IMR-90 (cell line): ENCODE measurements around the gene RNF175. TPM values are rescaled to one million over a fixed set of nuclear protein-coding genes. Genes with fewer than 3 reads are reported as not detected.
A peak's percentile ranks its signal among the peaks of the same experiment; 100 is the strongest.

Experiments used
- ATAC-seq: fragments of 200-7000 bp; cut with Tn5 transposase; 2 replicates; pipeline ENCODE4 v1.9.1; 2020; ENCODE audit warnings: low read depth, mild to moderate bottlenecking, moderate library complexity
- BruUV-seq: library from RNA; stranded (reverse); fragments of 400-500 nt; replicated peaks from 2 replicates; lab custom pipeline; 2021; lab: Mats Ljungman, UMichigan
- CTCF ChIA-PET: fragments of 300-600 bp; formaldehyde crosslinking; extraction: SDS; loops from one replicate; lab custom pipeline; 2021; ENCODE audit warnings: antibody characterized with exemption; lab: Yijun Ruan, JAX
- POLR2A ChIA-PET: fragments of 300-600 bp; sonication (Branson Sonifier 250); formaldehyde crosslinking; loops from one replicate; lab custom pipeline; 2022; ENCODE audit warnings: antibody characterized with exemption; ENCODE audit not compliant: unreplicated experiment; lab: Charles Lee
- DNase-seq: peaks from one replicate; pipeline ENCODE4 v3.0.0; 2013
- H2AFZ ChIP-seq: replicated peaks from 2 replicates; pipeline ENCODE3; 2013; ENCODE audit warnings: low read length, mild to moderate bottlenecking; ENCODE audit not compliant: poor library complexity
- H2AK5ac ChIP-seq: 2 replicates; pipeline ENCODE4 v1.6.1; 2013; ENCODE audit warnings: low read depth, low read length, inconsistent platforms
- H2AK9ac ChIP-seq: replicated peaks from 2 replicates; pipeline ENCODE3; 2013; ENCODE audit warnings: mild to moderate bottlenecking, low read depth, low read length, moderate library complexity; ENCODE audit not compliant: poor library complexity
- H2BK120ac ChIP-seq: 2 replicates; pipeline ENCODE4 v1.6.1; 2013; ENCODE audit warnings: low read depth, low read length, inconsistent platforms
- H2BK15ac ChIP-seq: 3 replicates; pipeline ENCODE4 v1.6.1; 2013; ENCODE audit warnings: low read depth, low read length, inconsistent platforms
- H2BK20ac ChIP-seq: 2 replicates; pipeline ENCODE4 v1.6.1; 2013; ENCODE audit warnings: low read depth, mild to moderate bottlenecking, inconsistent platforms, low read length, moderate library complexity
- H2BK5ac ChIP-seq: 2 replicates; pipeline ENCODE4 v1.6.1; 2013; ENCODE audit warnings: mild to moderate bottlenecking, low read depth, low read length, inconsistent platforms; ENCODE audit not compliant: poor library complexity, severe bottlenecking
- H3K14ac ChIP-seq: replicated peaks from 2 replicates; pipeline ENCODE4 v1.6.1; 2013; ENCODE audit warnings: low read depth, low read length, inconsistent platforms
- H3K18ac ChIP-seq: 2 replicates; pipeline ENCODE4 v1.6.1; 2013; ENCODE audit warnings: low read depth, low read length, control low read depth
- H3K23ac ChIP-seq: 2 replicates; pipeline ENCODE4 v1.6.1; 2013; ENCODE audit warnings: low read depth, low read length, inconsistent platforms
- H3K27ac ChIP-seq: 2 replicates; pipeline ENCODE4 v1.5.1; 2013; ENCODE audit warnings: mild to moderate bottlenecking, control low read depth, low read length; ENCODE audit not compliant: insufficient read depth
- H3K27me3 ChIP-seq: 2 replicates; pipeline ENCODE4 v1.6.1; 2013; ENCODE audit warnings: low read length; ENCODE audit not compliant: control insufficient read depth, insufficient read depth
- H3K36me3 ChIP-seq: 2 replicates; pipeline ENCODE4 v1.6.1; 2013; ENCODE audit warnings: low read length, mixed read lengths; ENCODE audit not compliant: control insufficient read depth, insufficient read depth
- H3K4ac ChIP-seq: 2 replicates; pipeline ENCODE4 v1.6.1; 2013; ENCODE audit warnings: low read depth, low read length, inconsistent platforms
- H3K4me1 ChIP-seq: 2 replicates; pipeline ENCODE4 v1.6.1; 2013; ENCODE audit warnings: low read length, mixed read lengths; ENCODE audit not compliant: control insufficient read depth, insufficient read depth
- H3K4me2 ChIP-seq: 2 replicates; pipeline ENCODE4 v1.6.1; 2013; ENCODE audit warnings: low read depth, mild to moderate bottlenecking, control low read depth, low read length, moderate library complexity
- H3K4me3 ChIP-seq: 2 replicates; pipeline ENCODE4 v1.5.1; 2013; ENCODE audit warnings: low read depth, mild to moderate bottlenecking, control low read depth, low read length, moderate library complexity; ENCODE audit not compliant: insufficient read depth
- H3K56ac ChIP-seq: 2 replicates; pipeline ENCODE4 v1.6.1; 2013; ENCODE audit warnings: low read length, inconsistent platforms; ENCODE audit not compliant: insufficient read depth; ENCODE audit errors: extremely low read depth
- H3K79me1 ChIP-seq, 2 experiments: 2 replicates each; pipeline ENCODE4 v1.6.1; 2013; ENCODE audit warnings: low read length in 2 of 2, inconsistent platforms in 1 of 2, low read depth in 1 of 2
- H3K9ac ChIP-seq: 2 replicates; pipeline ENCODE4 v1.6.1; 2013; ENCODE audit warnings: low read depth, low read length, control low read depth
- H3K9me1 ChIP-seq: 2 replicates; pipeline ENCODE4 v1.6.1; 2013; ENCODE audit warnings: low read length, inconsistent platforms; ENCODE audit not compliant: insufficient read depth
- H3K9me3 ChIP-seq: 2 replicates; pipeline ENCODE4 v1.6.1; 2013; ENCODE audit warnings: low read length; ENCODE audit not compliant: control insufficient read depth, insufficient read depth
- H4K20me1 ChIP-seq: 2 replicates; pipeline ENCODE4 v1.6.1; 2013; ENCODE audit warnings: low read length, inconsistent platforms; ENCODE audit not compliant: insufficient read depth
- H4K5ac ChIP-seq: 2 replicates; pipeline ENCODE4 v1.6.1; 2013; ENCODE audit warnings: mild to moderate bottlenecking, low read depth, low read length, control low read depth
- H4K8ac ChIP-seq, 2 experiments: 2 replicates each; pipeline ENCODE4 v1.6.1; 2013; ENCODE audit warnings: low read depth in 2 of 2, low read length in 2 of 2, control low read depth in 1 of 2, inconsistent platforms in 1 of 2
- H4K91ac ChIP-seq: 2 replicates; pipeline ENCODE4 v1.6.1; 2013; ENCODE audit warnings: low read depth, low read length, inconsistent platforms; ENCODE audit not compliant: insufficient read depth
- CHD1 ChIP-seq: IDR thresholded peaks from 2 replicates; pipeline ENCODE4 v1.6.1; 2012; ENCODE audit warnings: low read depth, low read length, improper control_type of control experiment
- FOS ChIP-seq: fragments of 150-350 bp; IDR thresholded peaks from 2 replicates; pipeline ENCODE4 v1.6.1; 2016; ENCODE audit warnings: low read depth, low read length
- MAFK ChIP-seq: IDR thresholded peaks from 2 replicates; pipeline ENCODE4 v1.6.1; 2012; ENCODE audit warnings: low read depth, low read length, improper control_type of control experiment
- MAZ ChIP-seq: IDR thresholded peaks from 2 replicates; pipeline ENCODE4 v1.6.1; 2012; ENCODE audit warnings: low read depth, mild to moderate bottlenecking, low read length, improper control_type of control experiment, moderate library complexity, borderline replicate concordance
- MXI1 ChIP-seq: IDR thresholded peaks from 2 replicates; pipeline ENCODE4 v1.6.1; 2012; ENCODE audit warnings: low read depth, mild to moderate bottlenecking, low read length, moderate library complexity, borderline replicate concordance
- NFE2L2 ChIP-seq: fragments of 150-350 bp; IDR thresholded peaks from 2 replicates; pipeline ENCODE4 v1.6.1; 2016; ENCODE audit warnings: low read depth, mild to moderate bottlenecking, low read length
- POLR2A ChIP-seq: IDR thresholded peaks from 2 replicates; pipeline ENCODE4 v1.6.1; 2012; ENCODE audit warnings: mild to moderate bottlenecking, low read depth, low read length
- RAD21 ChIP-seq: IDR thresholded peaks from 2 replicates; pipeline ENCODE4 v1.6.1; 2012; ENCODE audit warnings: low read length, improper control_type of control experiment
- RCOR1 ChIP-seq: IDR thresholded peaks from 2 replicates; pipeline ENCODE4 v1.6.1; 2012; ENCODE audit warnings: mild to moderate bottlenecking, low read length, improper control_type of control experiment; ENCODE audit not compliant: insufficient replicate concordance
- RFX5 ChIP-seq: IDR thresholded peaks from 2 replicates; pipeline ENCODE4 v1.8.0; 2012; ENCODE audit warnings: low read depth, mild to moderate bottlenecking, low read length, moderate library complexity
- SMC3 ChIP-seq: fragments of 150-350 bp; IDR thresholded peaks from 2 replicates; pipeline ENCODE4 v1.6.1; 2016; ENCODE audit warnings: low read depth, mild to moderate bottlenecking, antibody characterized with exemption, low read length, moderate library complexity
- WGBS, 2 experiments: methylation state at CpG; one replicate each; pipeline versions ENCODE4 v1.1.5 to v1.1.7; 2013; ENCODE audit warnings: missing lambda C conversion rate in 2 of 2; ENCODE audit not compliant: insufficient read length in 1 of 2; ENCODE audit errors: extremely low coverage in 2 of 2; 5-methylcytosine and 5-hydroxymethylcytosine counted together
- dilution Hi-C: fragments of 300-500 bp; cut with HindIII; formaldehyde crosslinking; loops from one replicate; pipeline ENCODE4 v1.14.3; 2018; ENCODE audit warnings: low sequenced_read_pairs; ENCODE audit not compliant: unreplicated experiment
- in situ Hi-C: fragments of 300-500 bp; cut with MboI; formaldehyde crosslinking; loops from 3 replicates; pipeline ENCODE4 v1.14.3; 2019; ENCODE audit warnings: low sequenced_read_pairs, inconsistent platforms, mixed read lengths
- intact Hi-C: fragments of 100-400 bp; cut with micrococcal nuclease; formaldehyde crosslinking; loops from 2 replicates; pipeline ENCODE4 v1.10.0; 2022
- polyA plus RNA-seq, 3 experiments: library from polyadenylated mRNA; depleted of rRNA; stranded (reverse); fragments of >200 nt; gene quantifications; 2 replicates each; pipeline ENCODE4 v1.2.3, GENCODE V29; 2012; ENCODE audit warnings: low replicate concordance in 1 of 3
- total RNA-seq: library from RNA; depleted of rRNA; stranded (reverse); fragments of >200 nt; gene quantifications from 2 replicates; pipeline ENCODE4 v1.2.3, GENCODE V29; 2012

The RNF175 gene
- total and polyA plus RNA-seq, 2 of the 4 experiments (the other 2 are of a cell fraction) = not detected

DNA sequence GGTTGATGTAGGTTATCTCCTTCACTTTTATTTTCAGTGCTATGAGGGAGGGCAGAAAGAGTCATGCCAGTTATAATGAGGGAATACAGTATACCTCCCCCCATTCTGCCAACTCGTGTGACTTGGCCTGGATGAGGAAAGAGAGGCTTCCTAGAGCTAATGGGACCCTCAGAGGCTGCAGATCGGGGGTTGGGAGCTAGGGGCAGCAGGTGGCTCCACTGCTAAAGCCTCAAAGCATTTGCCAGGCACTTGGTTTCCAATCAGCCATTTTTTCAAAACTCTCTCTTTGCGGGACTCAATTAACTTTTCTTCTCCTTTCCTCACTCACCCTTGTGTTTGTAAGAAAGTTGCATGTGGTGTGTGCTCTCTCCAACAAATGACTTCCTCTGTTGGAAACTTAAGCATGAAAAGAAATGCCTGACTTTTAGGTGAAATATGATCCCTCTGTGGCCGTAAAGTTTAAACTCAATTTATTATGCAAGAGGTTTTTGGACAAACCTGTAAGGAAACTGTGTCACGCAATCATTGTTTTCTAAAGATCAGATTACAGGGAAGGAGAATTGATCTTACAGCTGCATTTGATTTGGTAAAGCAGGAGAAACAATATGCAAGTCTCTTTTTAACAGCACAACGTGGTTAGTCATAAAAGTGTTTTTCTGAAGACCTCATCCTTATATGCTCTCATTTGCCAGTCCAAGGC, 22.0 kb upstream of the RNF175 start:
- Histone ChIP-seq H3K56ac (no peak overlapping the region), H3K9ac (no peak overlapping the region), H4K5ac (no peak overlapping the region), H3K27ac (no peak overlapping the region), H2BK20ac (no peak overlapping the region), H3K14ac (no peak overlapping the region), H3K4me1 (no peaks in the 10 kb centered on the region), H4K20me1 (no peaks in the 10 kb centered on the region), H4K8ac (no peak overlapping the region), H3K36me3 (no peaks in the 10 kb centered on the region), H2AFZ (no peak overlapping the region), H2AK9ac (no peak overlapping the region), H2AK5ac (no peak overlapping the region), H4K91ac (no peak overlapping the region), H2BK15ac (no peak overlapping the region), H2BK120ac (no peak overlapping the region), H3K9me3 (no peaks in the 10 kb centered on the region), H3K4me2 (no peak overlapping the region), H3K27me3 (peaks cover 7% of the 10 kb centered on the region), H3K4ac (no peak overlapping the region), H3K23ac (no peak overlapping the region), H3K9me1 (no peaks in the 10 kb centered on the region), H3K4me3 (no peak overlapping the region), H3K18ac (no peak overlapping the region), H2BK5ac (no peak overlapping the region), H3K79me1 (no peaks in the 10 kb centered on the region)
- dilution Hi-C loops = no loop called here
- TF ChIP-seq MAZ (no peak), POLR2A (no peak), SMC3 (no peak), MXI1 (no peak), FOS (no peak), NFE2L2 (no peak), CHD1 (no peak), RFX5 (no peak), MAFK (no peak), RCOR1 (no peak), RAD21 (no peak)
- POLR2A ChIA-PET = interaction anchor here (0.5 kb wide), 1 partner anchor 1680 kb away, joined by 10 read pairs; no protein-coding TSS in a partner anchor
- WGBS, 2 experiments = no CpG with 5 or more reads among the region's 6 CpGs
- CTCF ChIA-PET = no interaction called here
- no TSS peak for BruUV-seq
- ATAC-seq (no peak), DNase-seq (peak; percentile 16)
- intact Hi-C loops = loop anchor here (10.0 kb wide), 1 partner anchor 723 kb away; no protein-coding TSS in a partner anchor
- in situ Hi-C loops = no loop called here
